ENCODE data around the gene TMEM145.

TMEM145 gene

GRCh38 chr19:42351079-42351735, 38.1 kb downstream of the TMEM145 start:
- no peak for TF ChIP-seq CTCF (IDR thresholded peaks at IDR 0.05; ENCODE audit: low read depth, low read length)
- H3K4me3 ChIP-seq (replicated peaks in 1 of 2; ENCODE audit: low read depth in 2 of 2, low read length in 2 of 2) = no peak overlapping the region
- DNase-seq (ENCODE audit: low read depth in 2 of 2) = no peak

- TF ChIP-seq CTCF (IDR thresholded peaks at IDR 0.05; ENCODE audit: low read depth, low read length) = no peak
- H3K4me3 ChIP-seq (replicated peaks in 1 of 2; ENCODE audit: low read depth in 2 of 2, low read length in 2 of 2) = no peak overlapping the region
- peak; percentile 7 to 10 for DNase-seq (ENCODE audit: low read depth in 2 of 2)
Measured at GRCh38 chr19:42352301-42353259, 39.5 kb downstream of the TMEM145 start.

DNA sequence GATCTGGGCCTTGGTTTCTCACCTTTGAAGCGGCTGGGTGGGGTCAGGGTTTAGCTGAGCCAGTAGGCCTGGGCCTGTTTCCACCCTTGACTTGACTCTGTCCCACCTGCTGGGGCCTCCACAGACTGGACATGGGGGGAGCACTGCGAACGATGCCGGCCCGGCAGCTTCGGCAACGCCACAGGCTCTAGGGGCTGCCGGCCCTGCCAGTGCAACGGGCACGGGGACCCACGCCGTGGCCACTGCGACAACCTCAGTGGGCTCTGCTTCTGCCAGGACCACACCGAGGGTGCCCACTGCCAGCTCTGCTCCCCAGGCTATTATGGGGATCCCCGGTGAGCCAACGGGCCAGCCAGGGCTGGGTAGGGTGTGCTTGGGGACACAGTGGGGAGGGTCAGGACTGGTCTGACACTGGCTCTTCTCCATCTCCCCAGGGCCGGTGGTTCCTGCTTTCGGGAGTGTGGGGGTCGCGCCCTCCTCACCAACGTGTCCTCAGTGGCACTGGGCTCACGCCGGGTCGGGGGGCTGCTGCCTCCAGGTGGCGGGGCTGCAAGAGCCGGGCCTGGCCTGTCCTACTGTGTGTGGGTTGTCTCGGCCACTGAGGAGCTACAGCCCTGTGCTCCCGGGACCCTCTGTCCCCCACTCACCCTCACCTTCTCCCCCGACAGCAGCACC, 40.4 kb downstream of the TMEM145 start:
- TF ChIP-seq CTCF (IDR thresholded peaks at IDR 0.05; ENCODE audit: low read depth, low read length) = no peak
- DNase-seq (ENCODE audit: low read depth in 2 of 2) = no peak
- no peak overlapping the region for H3K4me3 ChIP-seq (replicated peaks in 1 of 2; ENCODE audit: low read depth in 2 of 2, low read length in 2 of 2)

DNA sequence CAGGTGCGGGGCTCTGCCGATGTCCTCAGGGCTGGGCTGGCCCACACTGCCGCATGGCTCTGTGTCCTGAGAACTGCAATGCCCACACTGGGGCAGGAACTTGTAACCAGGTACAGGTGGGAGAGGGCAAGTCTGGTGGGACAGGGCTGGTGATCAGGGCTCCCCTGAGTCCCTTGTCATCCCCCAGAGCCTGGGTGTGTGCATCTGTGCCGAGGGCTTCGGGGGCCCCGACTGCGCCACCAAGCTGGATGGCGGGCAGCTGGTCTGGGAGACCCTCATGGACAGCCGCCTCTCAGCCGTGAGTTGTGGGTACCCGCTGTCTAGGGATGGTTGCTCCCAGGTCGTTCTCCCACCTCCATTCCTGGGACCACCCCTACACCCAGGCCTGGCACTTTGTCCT, 42.8 kb downstream of the TMEM145 start:
- H3K4me3 ChIP-seq (replicated peaks in 1 of 2; ENCODE audit: low read depth in 2 of 2, low read length in 2 of 2) = no peak overlapping the region
- no peak for DNase-seq (ENCODE audit: low read depth in 2 of 2)
- no peak for TF ChIP-seq CTCF (IDR thresholded peaks at IDR 0.05; ENCODE audit: low read depth, low read length)

DNA sequence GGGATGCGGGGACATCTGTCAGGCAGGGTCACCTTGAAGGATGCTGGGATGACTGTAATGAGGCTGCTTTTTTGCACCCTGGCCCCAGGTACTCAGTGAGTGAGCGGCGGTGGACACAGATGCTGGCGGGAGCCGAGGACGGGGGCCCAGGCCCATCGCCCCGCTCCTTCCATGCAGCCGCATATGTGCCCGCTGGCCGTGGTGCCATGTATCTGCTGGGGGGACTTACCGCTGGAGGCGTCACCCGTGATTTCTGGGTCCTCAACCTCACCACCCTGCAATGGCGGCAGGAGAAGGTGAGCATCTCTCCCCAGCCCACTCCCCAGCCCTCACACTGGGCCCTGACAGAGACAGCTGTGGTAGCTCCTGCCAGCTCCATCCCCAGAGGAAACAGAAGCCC, 43.6 kb downstream of the TMEM145 start:
- TF ChIP-seq CTCF (IDR thresholded peaks at IDR 0.05; ENCODE audit: low read depth, low read length) = no peak
- no peak overlapping the region for H3K4me3 ChIP-seq (replicated peaks in 1 of 2; ENCODE audit: low read depth in 2 of 2, low read length in 2 of 2)
- no peak for DNase-seq (ENCODE audit: low read depth in 2 of 2)

DNA sequence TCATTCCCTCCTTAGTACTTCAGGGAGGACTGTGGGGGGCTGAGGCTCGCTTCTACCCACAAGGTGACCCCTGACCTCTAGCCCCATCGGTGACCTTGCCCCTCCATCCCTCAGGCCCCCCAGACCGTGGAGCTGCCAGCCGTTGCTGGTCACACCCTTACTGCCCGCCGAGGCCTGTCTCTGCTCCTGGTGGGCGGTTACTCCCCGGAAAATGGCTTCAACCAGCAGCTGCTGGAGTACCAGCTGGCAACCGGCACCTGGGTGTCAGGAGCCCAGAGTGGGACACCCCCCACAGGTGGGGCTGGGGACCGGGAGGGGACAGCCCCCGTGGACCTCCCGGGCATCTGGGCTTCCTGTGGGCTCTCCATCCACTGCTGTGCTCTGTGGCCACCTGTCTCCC, 44.2 kb downstream of the TMEM145 start:
- TF ChIP-seq CTCF (IDR thresholded peaks at IDR 0.05; ENCODE audit: low read depth, low read length) = no peak
- DNase-seq (ENCODE audit: low read depth in 2 of 2) = no peak
- H3K4me3 ChIP-seq (replicated peaks in 1 of 2; ENCODE audit: low read depth in 2 of 2, low read length in 2 of 2) = no peak overlapping the region
